ENCODE measurements around the gene SUSD1. TPM values are rescaled to one million over a fixed set of nuclear protein-coding genes. Genes with fewer than 3 reads are reported as not detected.

The SUSD1 gene
- polyA plus RNA-seq, 1 donor (not counting 4 experiments of a cell fraction or from before 2014, with no cell fraction given), result 3.6 TPM

GRCh38 chr9:112063586-112063985 lies 111.5 kb downstream of the SUSD1 start:
- H3K9me3 ChIP-seq (ENCODE audit: control insufficient read depth, low read depth, low read length), result no peaks in the 10 kb centered on the region
- no peaks in the 10 kb centered on the region for H3K27me3 ChIP-seq (ENCODE audit: control insufficient read depth, extremely low read depth, insufficient read depth, low read length)
- H3K4me1 ChIP-seq (ENCODE audit: control insufficient read depth, extremely low read depth, insufficient read depth, low read length), result peaks cover 53% of the 10 kb centered on the region
- H4K20me1 ChIP-seq (ENCODE audit: control insufficient read depth, extremely low read depth, insufficient read depth, low read length), result no peaks in the 10 kb centered on the region
- DNase-seq (ENCODE audit: low read depth, low spot score), result no peak
- H3K36me3 ChIP-seq (ENCODE audit: control insufficient read depth in 2 of 2, extremely low read depth in 1 of 2, insufficient read depth in 2 of 2, low read length in 2 of 2), result no peaks in the 10 kb centered on the region
- no peak for FAIRE-seq
- H3K79me2 ChIP-seq (ENCODE audit: control insufficient read depth, insufficient read depth, low read length), result no peaks in the 10 kb centered on the region
- H3K9me1 ChIP-seq (ENCODE audit: control insufficient read depth, extremely low read depth, insufficient read depth, low read length), result no peaks in the 10 kb centered on the region
- H3K27ac ChIP-seq (ENCODE audit: control insufficient read depth, insufficient read depth, low read length), result no peak overlapping the region
- no peak overlapping the region for H3K4me2 ChIP-seq (ENCODE audit: control insufficient read depth, extremely low read depth, insufficient read depth, low read depth, low read length)
- no peak overlapping the region for H3K4me3 ChIP-seq (ENCODE audit: control insufficient read depth in 2 of 3, extremely low read depth in 1 of 3, insufficient read depth in 2 of 3, low read depth in 1 of 3, low read length in 3 of 3)
- H2AFZ ChIP-seq (ENCODE audit: control insufficient read depth, low read length), result no peak overlapping the region
- H3K9ac ChIP-seq (ENCODE audit: control insufficient read depth, extremely low read depth, insufficient read depth, low read length), result no peak overlapping the region
- dilution Hi-C loops (cut with MboI; ENCODE audit: extremely low pct_ligation_motif_present, low sequenced_read_pairs), result no loop called here
- TF ChIP-seq, protein P1, sequence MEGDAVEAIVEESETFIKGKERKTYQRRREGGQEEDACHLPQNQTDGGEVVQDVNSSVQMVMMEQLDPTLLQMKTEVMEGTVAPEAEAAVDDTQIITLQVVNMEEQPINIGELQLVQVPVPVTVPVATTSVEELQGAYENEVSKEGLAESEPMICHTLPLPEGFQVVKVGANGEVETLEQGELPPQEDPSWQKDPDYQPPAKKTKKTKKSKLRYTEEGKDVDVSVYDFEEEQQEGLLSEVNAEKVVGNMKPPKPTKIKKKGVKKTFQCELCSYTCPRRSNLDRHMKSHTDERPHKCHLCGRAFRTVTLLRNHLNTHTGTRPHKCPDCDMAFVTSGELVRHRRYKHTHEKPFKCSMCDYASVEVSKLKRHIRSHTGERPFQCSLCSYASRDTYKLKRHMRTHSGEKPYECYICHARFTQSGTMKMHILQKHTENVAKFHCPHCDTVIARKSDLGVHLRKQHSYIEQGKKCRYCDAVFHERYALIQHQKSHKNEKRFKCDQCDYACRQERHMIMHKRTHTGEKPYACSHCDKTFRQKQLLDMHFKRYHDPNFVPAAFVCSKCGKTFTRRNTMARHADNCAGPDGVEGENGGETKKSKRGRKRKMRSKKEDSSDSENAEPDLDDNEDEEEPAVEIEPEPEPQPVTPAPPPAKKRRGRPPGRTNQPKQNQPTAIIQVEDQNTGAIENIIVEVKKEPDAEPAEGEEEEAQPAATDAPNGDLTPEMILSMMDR (optimal IDR thresholded peaks at IDR 0.05 in 1 of 3, IDR thresholded peaks at IDR 0.05 in 1 of 3, conservative IDR thresholded peaks at IDR 0.05 in 1 of 3; ENCODE audit: extremely low read depth in 1 of 3, insufficient read depth in 2 of 3, low read length in 3 of 3), result no peak
- no peak for TF ChIP-seq EZH2 (IDR thresholded peaks at IDR 0.05; ENCODE audit: low read length)

DNA sequence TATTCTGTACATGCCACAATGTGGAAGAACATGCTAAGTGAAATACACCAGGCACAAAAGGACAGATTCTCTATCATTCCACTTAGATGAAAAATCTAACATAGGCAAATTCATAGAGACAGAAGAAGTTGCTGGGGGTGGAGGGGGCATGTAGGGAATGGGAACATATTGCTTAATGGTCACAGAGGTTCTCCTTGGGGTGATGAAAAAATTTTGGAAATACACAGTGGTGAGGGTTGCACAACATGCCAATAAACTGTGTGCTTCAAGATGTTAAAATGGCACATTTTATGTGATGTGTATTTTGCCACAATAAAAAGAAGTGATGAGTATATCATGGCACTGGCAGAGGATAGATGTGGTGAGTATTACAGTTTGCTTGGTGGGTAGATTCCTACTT lies 111.9 kb downstream of the SUSD1 start:
- TF ChIP-seq, protein P1 (optimal IDR thresholded peaks at IDR 0.05 in 1 of 3, IDR thresholded peaks at IDR 0.05 in 1 of 3, conservative IDR thresholded peaks at IDR 0.05 in 1 of 3; ENCODE audit: extremely low read depth in 1 of 3, insufficient read depth in 2 of 3, low read length in 3 of 3), result no peak
- TF ChIP-seq EZH2 (IDR thresholded peaks at IDR 0.05; ENCODE audit: low read length), result no peak
- DNase-seq (ENCODE audit: low read depth, low spot score) (no peak), FAIRE-seq (no peak)
- dilution Hi-C loops (cut with MboI; ENCODE audit: extremely low pct_ligation_motif_present, low sequenced_read_pairs), result no loop called here
- Histone ChIP-seq H3K9me1 (ENCODE audit: control insufficient read depth, extremely low read depth, insufficient read depth, low read length) (no peaks in the 10 kb centered on the region), H3K4me1 (ENCODE audit: control insufficient read depth, extremely low read depth, insufficient read depth, low read length) (peaks cover 53% of the 10 kb centered on the region), H3K9me3 (ENCODE audit: control insufficient read depth, low read depth, low read length) (no peaks in the 10 kb centered on the region), H3K27ac (ENCODE audit: control insufficient read depth, insufficient read depth, low read length) (no peak overlapping the region), H3K79me2 (ENCODE audit: control insufficient read depth, insufficient read depth, low read length) (no peaks in the 10 kb centered on the region), H3K9ac (ENCODE audit: control insufficient read depth, extremely low read depth, insufficient read depth, low read length) (no peak overlapping the region), H4K20me1 (ENCODE audit: control insufficient read depth, extremely low read depth, insufficient read depth, low read length) (no peaks in the 10 kb centered on the region), H3K4me3 (ENCODE audit: control insufficient read depth in 2 of 3, extremely low read depth in 1 of 3, insufficient read depth in 2 of 3, low read depth in 1 of 3, low read length in 3 of 3) (no peak overlapping the region), H3K36me3 (ENCODE audit: control insufficient read depth in 2 of 2, extremely low read depth in 1 of 2, insufficient read depth in 2 of 2, low read length in 2 of 2) (no peaks in the 10 kb centered on the region), H3K4me2 (ENCODE audit: control insufficient read depth, extremely low read depth, insufficient read depth, low read depth, low read length) (no peak overlapping the region), H2AFZ (ENCODE audit: control insufficient read depth, low read length) (no peak overlapping the region), H3K27me3 (ENCODE audit: control insufficient read depth, extremely low read depth, insufficient read depth, low read length) (no peaks in the 10 kb centered on the region)

Measured in keratinocyte (primary cell).